ENCODE results near the gene TRAF4. TPM values are rescaled to one million over a fixed set of nuclear protein-coding genes. Genes with fewer than 3 reads are reported as not detected.
A peak's percentile ranks its signal among the peaks of the same experiment; 100 is the strongest.

TRAF4 gene
- total RNA-seq, 6 donors from 2014 or later: 34.8 to 84.9 (median 64.1) TPM

DNA sequence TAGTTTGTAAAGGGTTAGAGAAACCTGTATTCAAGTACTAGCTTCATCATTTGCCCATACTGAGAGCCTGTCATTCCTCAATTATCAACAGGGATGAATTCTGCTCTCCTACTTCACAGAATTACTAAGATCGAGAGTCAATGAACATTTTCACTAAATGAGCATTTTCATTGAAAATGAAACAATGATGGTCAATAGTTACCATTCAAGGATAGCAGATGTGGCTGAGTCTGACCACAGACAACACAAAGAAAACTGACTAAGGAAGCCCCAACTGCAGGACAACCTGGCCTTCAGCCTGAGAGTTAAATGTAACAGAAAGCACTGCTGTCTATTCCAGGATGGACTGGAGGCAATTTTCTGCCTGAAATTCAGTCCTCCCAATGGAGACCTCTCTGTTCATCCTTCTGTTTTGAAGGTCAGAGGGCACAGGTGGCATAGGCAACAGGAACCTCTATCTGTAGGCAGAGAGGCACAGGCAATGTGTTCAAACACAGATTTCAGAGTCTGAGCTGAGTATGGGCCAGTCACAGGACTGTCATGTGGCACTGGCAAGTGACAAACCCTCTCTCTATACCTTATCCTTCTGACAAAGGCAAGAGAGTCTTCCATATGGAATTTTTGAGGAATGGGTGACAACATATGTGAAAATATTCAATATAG is 19.5 kb downstream of the TRAF4 start:
- ATAC-seq (ENCODE audit: low FRiP score in 2 of 2) (peak in 1 of 2 donors; percentile 8), DNase-seq (no peak)
- WGBS, 2 donors: 79 to 83% methylated on average over 1 of the region's 1 CpG
- Histone ChIP-seq H3K27ac (peak overlapping the region in 3 of 4 donors; percentile 2 to 59 (median 40)), H3K4me3 (no peak overlapping the region), H3K36me3 (peaks cover 6 to 41% (median 16%) of the 10 kb centered on the region in 4 donors), H3K27me3 (no peaks in the 10 kb centered on the region), H3K4me1 (peaks cover 22 to 34% (median 31%) of the 10 kb centered on the region in 4 donors), H3K9me3 (no peaks in the 10 kb centered on the region)
- no peak for TF ChIP-seq EP300 (IDR thresholded peaks at IDR 0.05)
- no peak for TF ChIP-seq POLR2A (IDR thresholded peaks at IDR 0.05)
- no peak for TF ChIP-seq POLR2AphosphoS5 (IDR thresholded peaks at IDR 0.05)
- TF ChIP-seq, protein P1, sequence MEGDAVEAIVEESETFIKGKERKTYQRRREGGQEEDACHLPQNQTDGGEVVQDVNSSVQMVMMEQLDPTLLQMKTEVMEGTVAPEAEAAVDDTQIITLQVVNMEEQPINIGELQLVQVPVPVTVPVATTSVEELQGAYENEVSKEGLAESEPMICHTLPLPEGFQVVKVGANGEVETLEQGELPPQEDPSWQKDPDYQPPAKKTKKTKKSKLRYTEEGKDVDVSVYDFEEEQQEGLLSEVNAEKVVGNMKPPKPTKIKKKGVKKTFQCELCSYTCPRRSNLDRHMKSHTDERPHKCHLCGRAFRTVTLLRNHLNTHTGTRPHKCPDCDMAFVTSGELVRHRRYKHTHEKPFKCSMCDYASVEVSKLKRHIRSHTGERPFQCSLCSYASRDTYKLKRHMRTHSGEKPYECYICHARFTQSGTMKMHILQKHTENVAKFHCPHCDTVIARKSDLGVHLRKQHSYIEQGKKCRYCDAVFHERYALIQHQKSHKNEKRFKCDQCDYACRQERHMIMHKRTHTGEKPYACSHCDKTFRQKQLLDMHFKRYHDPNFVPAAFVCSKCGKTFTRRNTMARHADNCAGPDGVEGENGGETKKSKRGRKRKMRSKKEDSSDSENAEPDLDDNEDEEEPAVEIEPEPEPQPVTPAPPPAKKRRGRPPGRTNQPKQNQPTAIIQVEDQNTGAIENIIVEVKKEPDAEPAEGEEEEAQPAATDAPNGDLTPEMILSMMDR (IDR thresholded peaks at IDR 0.05): no peak

DNA sequence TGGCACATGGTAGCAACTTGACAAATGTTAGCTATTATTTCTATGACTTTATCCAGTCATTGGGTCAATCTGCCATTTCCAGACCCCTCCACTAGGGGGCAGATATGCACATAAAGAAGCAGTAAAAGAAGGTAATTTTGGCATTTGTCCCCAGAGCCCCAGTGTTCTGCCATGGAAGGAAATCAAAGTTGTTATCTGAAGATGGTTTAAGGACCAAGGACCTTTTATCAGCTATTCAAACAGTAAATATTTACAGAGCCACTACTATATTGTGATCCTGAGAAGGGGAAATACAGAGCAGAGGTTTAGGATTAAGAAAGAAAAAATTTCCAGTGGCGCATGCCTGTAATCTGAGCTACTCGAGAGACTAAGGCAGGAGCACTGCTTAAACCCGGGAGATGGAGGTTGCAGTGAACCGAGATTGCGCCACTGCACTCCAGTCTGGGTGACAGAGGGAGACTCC is 20.0 kb downstream of the TRAF4 start:
- Histone ChIP-seq H3K27me3 (no peaks in the 10 kb centered on the region), H3K27ac (peak overlapping the region in 2 of 4 donors; percentile 40 to 59), H3K4me1 (peaks cover 22 to 34% (median 31%) of the 10 kb centered on the region in 4 donors), H3K4me3 (no peak overlapping the region), H3K9me3 (no peaks in the 10 kb centered on the region), H3K36me3 (peaks cover under 1 to 35% (median 13%) of the 10 kb centered on the region in 4 donors)
- DNase-seq (peak in 1 of 2 donors; percentile 78), ATAC-seq (ENCODE audit: low FRiP score in 2 of 2) (peak; percentile 47 to 84)
- 29 to 43% methylated on average over 5 of the region's 5 CpGs for WGBS, 2 donors
- TF ChIP-seq POLR2A (IDR thresholded peaks at IDR 0.05): no peak
- TF ChIP-seq, protein P1 (IDR thresholded peaks at IDR 0.05): peak; percentile 74 to 91 (median 86)

DNA sequence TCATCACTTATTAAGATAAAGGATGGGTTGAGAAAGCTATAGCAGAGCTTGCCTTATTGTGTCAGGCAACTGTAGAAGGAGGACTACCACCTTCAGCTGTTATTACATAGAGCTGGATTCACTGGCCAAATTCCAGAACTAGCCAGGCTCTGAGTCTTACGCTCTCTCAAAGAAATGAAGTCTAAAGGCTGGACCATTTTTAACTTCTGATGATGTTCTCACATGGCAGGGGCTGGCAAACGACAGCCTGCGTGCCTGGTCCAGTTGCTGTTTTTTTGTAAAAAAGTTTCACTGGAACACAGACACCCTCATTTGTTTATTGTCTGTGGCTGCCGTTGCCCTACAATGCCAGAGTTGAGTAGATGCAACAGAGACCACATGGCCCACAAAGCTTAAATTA is 21.2 kb downstream of the TRAF4 start:
- ATAC-seq (ENCODE audit: low FRiP score in 2 of 2): no peak

DNA sequence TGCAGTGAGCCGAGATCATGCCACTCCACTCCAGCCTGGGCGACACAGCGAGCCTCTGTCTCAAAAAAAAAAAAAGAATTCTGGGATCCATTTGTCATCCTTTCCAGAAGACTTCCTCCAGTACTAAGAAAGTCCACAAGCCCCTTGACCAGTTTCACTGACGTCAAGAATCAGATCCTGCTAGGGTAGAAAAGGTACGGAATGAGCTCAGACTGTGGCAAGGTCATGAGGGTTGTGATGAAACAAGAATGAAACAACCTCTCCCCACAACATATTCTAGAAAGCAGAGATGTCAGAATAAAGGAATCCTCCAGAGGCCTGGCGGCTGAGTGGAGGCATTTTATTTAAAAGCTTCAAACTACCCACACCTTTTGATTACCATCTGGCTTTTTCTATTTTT is 29.9 kb downstream of the TRAF4 start:
- WGBS, 2 donors: 83 to 89% methylated on average over 6 of the region's 6 CpGs
- Histone ChIP-seq H3K27me3 (no peaks in the 10 kb centered on the region), H3K4me3 (no peak overlapping the region), H3K4me1 (peaks cover 0 to 11% (median 7%) of the 10 kb centered on the region in 4 donors), H3K36me3 (peaks cover 0 to 4% (median 0%) of the 10 kb centered on the region in 4 donors), H3K27ac (no peak overlapping the region), H3K9me3 (no peaks in the 10 kb centered on the region)
- DNase-seq (no peak), ATAC-seq (ENCODE audit: low FRiP score in 2 of 2) (no peak)
- TF ChIP-seq POLR2A (IDR thresholded peaks at IDR 0.05): no peak
- no peak for TF ChIP-seq EP300 (IDR thresholded peaks at IDR 0.05)
- TF ChIP-seq, protein P1 (IDR thresholded peaks at IDR 0.05): no peak
- no peak for TF ChIP-seq POLR2AphosphoS5 (IDR thresholded peaks at IDR 0.05)

More for the DNA sequence above, 21.2 kb downstream of the TRAF4 start:
- Histone ChIP-seq H3K9me3 (no peaks in the 10 kb centered on the region), H3K27ac (no peak overlapping the region), H3K4me3 (no peak overlapping the region), H3K4me1 (peaks cover 22 to 31% (median 29%) of the 10 kb centered on the region in 4 donors), H3K36me3 (peaks cover 0 to 25% (median 4%) of the 10 kb centered on the region in 4 donors), H3K27me3 (no peaks in the 10 kb centered on the region)
- DNase-seq: no peak
- WGBS, 2 donors: 80 to 86% methylated on average over 4 of the region's 4 CpGs
- TF ChIP-seq POLR2AphosphoS5 (IDR thresholded peaks at IDR 0.05) (no peak), POLR2A (IDR thresholded peaks at IDR 0.05) (no peak), EP300 (IDR thresholded peaks at IDR 0.05) (no peak)
- TF ChIP-seq, protein P1 (IDR thresholded peaks at IDR 0.05): no peak
